OCI-LY7 (cell line): ENCODE results near the gene XYLT1. TPM values are rescaled to one million over a fixed set of nuclear protein-coding genes. Genes with fewer than 3 reads are reported as not detected.

Source experiments
- BruUV-seq: library from RNA; stranded (reverse); fragments of 400-500 nt; replicated peaks from 2 replicates; lab custom pipeline; 2021; lab: Mats Ljungman, UMichigan
- CTCF ChIA-PET: fragments of 300-600 bp; sonication (Branson Sonifier 250); formaldehyde crosslinking; loops from one replicate; lab custom pipeline; 2022; ENCODE audit warnings: antibody characterized with exemption; ENCODE audit not compliant: unreplicated experiment; lab: Charles Lee
- POLR2A ChIA-PET: fragments of 300-600 bp; sonication (Branson Sonifier 250); formaldehyde crosslinking; loops from one replicate; lab custom pipeline; 2022; ENCODE audit warnings: antibody characterized with exemption; lab: Charles Lee
- DNase-seq: peaks from one replicate; pipeline ENCODE4 v3.0.0-alpha.2; 2015; ENCODE audit warnings: low spot score
- H2AFZ ChIP-seq: fragments of 200-600 bp; sonication (generic), shearing (Covaris generic); 2 replicates; pipeline ENCODE4 v1.6.1; 2014; ENCODE audit warnings: mild to moderate bottlenecking, antibody characterized with exemption, low read length, moderate library complexity
- H3K27ac ChIP-seq: fragments of 200-600 bp; sonication (generic); 2 replicates; pipeline ENCODE4 v1.5.1; 2014; ENCODE audit warnings: mixed run types, low read depth, mild to moderate bottlenecking, moderate library complexity, low read length, inconsistent platforms; ENCODE audit not compliant: poor library complexity, severe bottlenecking
- H3K36me3 ChIP-seq: fragments of 200-600 bp; sonication (generic); 2 replicates; pipeline ENCODE4 v1.6.1; 2014; ENCODE audit warnings: mild to moderate bottlenecking, antibody characterized with exemption, low read length, moderate library complexity, mixed read lengths; ENCODE audit not compliant: insufficient read depth
- H3K4me1 ChIP-seq: fragments of 200-600 bp; sonication (generic); 2 replicates; pipeline ENCODE4 v1.5.1; 2014; ENCODE audit warnings: mild to moderate bottlenecking, low read length; ENCODE audit not compliant: insufficient read depth, poor library complexity, severe bottlenecking
- H3K4me2 ChIP-seq: fragments of 200-600 bp; sonication (generic); 2 replicates; pipeline ENCODE4 v1.6.1; 2014; ENCODE audit warnings: mild to moderate bottlenecking, low read length
- H3K4me3 ChIP-seq: fragments of 200-600 bp; sonication (generic); 2 replicates; pipeline ENCODE4 v1.5.1; 2014; ENCODE audit warnings: mild to moderate bottlenecking, low read depth, low read length; ENCODE audit not compliant: poor library complexity, severe bottlenecking
- H3K79me2 ChIP-seq: fragments of 200-600 bp; sonication (generic); 2 replicates; pipeline ENCODE4 v1.6.1; 2016; ENCODE audit warnings: low read depth, mild to moderate bottlenecking, low read length, moderate library complexity, mixed read lengths; ENCODE audit not compliant: insufficient read depth
- H3K9me2 ChIP-seq: fragments of 200-600 bp; sonication (generic); 2 replicates; pipeline ENCODE4 v1.6.1; 2016; ENCODE audit warnings: mild to moderate bottlenecking, low read length, mixed read lengths; ENCODE audit not compliant: insufficient read depth
- H3K9me3 ChIP-seq: fragments of 200-600 bp; sonication (generic); 2 replicates; pipeline ENCODE4 v1.6.1; 2014; ENCODE audit warnings: mild to moderate bottlenecking, mixed run types, low read length, mixed read lengths
- H4K20me1 ChIP-seq: fragments of 200-600 bp; sonication (generic); 2 replicates; pipeline ENCODE4 v1.6.1; 2014; ENCODE audit warnings: mild to moderate bottlenecking, antibody characterized with exemption, low read length, moderate library complexity, mixed read lengths; ENCODE audit not compliant: insufficient read depth
- EZH2phosphoT487 ChIP-seq: fragments of 200-600 bp; sonication (generic); IDR thresholded peaks from 2 replicates; pipeline ENCODE4 v1.6.1; 2018; ENCODE audit warnings: low read depth, borderline replicate concordance, mild to moderate bottlenecking, mixed run types, antibody characterized with exemption, low read length, moderate library complexity, mixed read lengths
- intact Hi-C: fragments of 100-400 bp; cut with micrococcal nuclease; formaldehyde crosslinking; loops from one replicate; pipeline ENCODE4 v1.10.0; 2022; ENCODE audit not compliant: unreplicated experiment
- total RNA-seq, 2 experiments: library from RNA; depleted of rRNA in 1 of 2; stranded (reverse); fragments of >200 nt in 1 of 2; shearing (Covaris generic) in 1 of 2; gene quantifications; 2 replicates each; pipeline ENCODE4 v1.2.3, GENCODE V29; 2014 to 2022
- TF ChIP-seq, protein P1 (sequence below): fragments of 200-600 bp; sonication (generic); conservative IDR thresholded peaks from 2 replicates; pipeline ENCODE4 v1.5.1; 2014; ENCODE audit warnings: mild to moderate bottlenecking, antibody characterized with exemption, low read length, moderate library complexity, mixed read lengths

Gene XYLT1
- total RNA-seq, 2 experiments from 2014 or later = 36.3 to 50.0 TPM

DNA sequence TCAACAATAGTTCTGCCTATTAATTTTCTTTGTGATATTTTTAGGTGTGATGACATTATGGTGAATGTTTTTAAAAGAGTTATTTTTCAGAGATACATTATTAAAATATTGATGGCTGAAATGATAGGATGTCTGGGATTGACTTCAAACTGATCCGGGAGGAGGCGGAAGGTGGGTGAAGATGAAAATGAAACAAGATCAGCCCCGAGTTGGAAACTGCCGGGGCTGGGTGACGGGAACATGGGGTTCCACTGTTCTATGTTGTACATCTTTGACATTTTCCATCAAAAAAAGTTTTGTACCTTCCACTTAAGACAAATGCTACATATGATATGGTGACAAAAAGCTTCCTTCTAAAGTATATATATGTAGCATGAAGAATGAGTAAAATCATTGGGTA is 336.9 kb downstream of the XYLT1 start:
- Histone ChIP-seq H3K27ac (no peak overlapping the region), H4K20me1 (no peaks in the 10 kb centered on the region), H3K4me3 (no peak overlapping the region), H3K9me3 (no peaks in the 10 kb centered on the region), H3K4me2 (peak overlapping the region; percentile 44), H3K79me2 (no peaks in the 10 kb centered on the region), H3K4me1 (peaks cover 40% of the 10 kb centered on the region), H3K36me3 (peaks cover 66% of the 10 kb centered on the region), H2AFZ (no peak overlapping the region), H3K9me2 (no peaks in the 10 kb centered on the region)
- ChIA-PET POLR2A (no interaction called here), CTCF (interaction anchor here (0.5 kb wide), 1 partner anchor 331 kb away, joined by 3 read pairs; no protein-coding TSS in a partner anchor)
- intact Hi-C loops = loop anchor here (2.0 to 5.0 kb wide), 2 partner anchors 167 to 338 kb away; partner anchors contain the start of gene XYLT1
- DNase-seq = no peak
- TF ChIP-seq, protein P1, sequence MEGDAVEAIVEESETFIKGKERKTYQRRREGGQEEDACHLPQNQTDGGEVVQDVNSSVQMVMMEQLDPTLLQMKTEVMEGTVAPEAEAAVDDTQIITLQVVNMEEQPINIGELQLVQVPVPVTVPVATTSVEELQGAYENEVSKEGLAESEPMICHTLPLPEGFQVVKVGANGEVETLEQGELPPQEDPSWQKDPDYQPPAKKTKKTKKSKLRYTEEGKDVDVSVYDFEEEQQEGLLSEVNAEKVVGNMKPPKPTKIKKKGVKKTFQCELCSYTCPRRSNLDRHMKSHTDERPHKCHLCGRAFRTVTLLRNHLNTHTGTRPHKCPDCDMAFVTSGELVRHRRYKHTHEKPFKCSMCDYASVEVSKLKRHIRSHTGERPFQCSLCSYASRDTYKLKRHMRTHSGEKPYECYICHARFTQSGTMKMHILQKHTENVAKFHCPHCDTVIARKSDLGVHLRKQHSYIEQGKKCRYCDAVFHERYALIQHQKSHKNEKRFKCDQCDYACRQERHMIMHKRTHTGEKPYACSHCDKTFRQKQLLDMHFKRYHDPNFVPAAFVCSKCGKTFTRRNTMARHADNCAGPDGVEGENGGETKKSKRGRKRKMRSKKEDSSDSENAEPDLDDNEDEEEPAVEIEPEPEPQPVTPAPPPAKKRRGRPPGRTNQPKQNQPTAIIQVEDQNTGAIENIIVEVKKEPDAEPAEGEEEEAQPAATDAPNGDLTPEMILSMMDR = no peak
- no peak for TF ChIP-seq EZH2phosphoT487
- no TSS peak for BruUV-seq

- no TSS peak for BruUV-seq
- no peaks in the 10 kb centered on the region for H4K20me1 ChIP-seq
- no peak overlapping the region for H3K4me3 ChIP-seq
- no peak for DNase-seq
- ChIA-PET POLR2A (no interaction called here), CTCF (no interaction called here)
- TF ChIP-seq, protein P1 = peak; percentile 64
- no peak for TF ChIP-seq EZH2phosphoT487
- peaks cover 71% of the 10 kb centered on the region for H3K36me3 ChIP-seq
- no peak overlapping the region for H3K27ac ChIP-seq
- intact Hi-C loops = loop anchor here (5.0 kb wide), 1 partner anchor 341 kb away; the partner anchor contains the start of gene XYLT1
- H2AFZ ChIP-seq = no peak overlapping the region
- no peaks in the 10 kb centered on the region for H3K9me3 ChIP-seq
- H3K4me2 ChIP-seq = no peak overlapping the region
- no peaks in the 10 kb centered on the region for H3K9me2 ChIP-seq
- H3K79me2 ChIP-seq = no peaks in the 10 kb centered on the region
- H3K4me1 ChIP-seq = peaks cover 38% of the 10 kb centered on the region
Measured at GRCh38 chr16:17131351-17131750, 339.4 kb downstream of the XYLT1 start.

GRCh38 chr16:17130733-17131132 is 340.0 kb downstream of the XYLT1 start:
- CTCF ChIA-PET = no interaction called here
- Histone ChIP-seq H3K4me1 (peaks cover 32% of the 10 kb centered on the region), H4K20me1 (no peaks in the 10 kb centered on the region), H3K9me3 (no peaks in the 10 kb centered on the region), H3K36me3 (peaks cover 71% of the 10 kb centered on the region), H3K9me2 (no peaks in the 10 kb centered on the region), H3K27ac (no peak overlapping the region), H3K79me2 (no peaks in the 10 kb centered on the region), H3K4me3 (no peak overlapping the region), H2AFZ (no peak overlapping the region), H3K4me2 (peak overlapping the region; percentile 28; the same call in 1 of the 2 replicates)
- DNase-seq = no peak
- TF ChIP-seq, protein P1 = no peak
- no peak for TF ChIP-seq EZH2phosphoT487
- POLR2A ChIA-PET = no interaction called here
- intact Hi-C loops = loop anchor here (5.0 kb wide), 1 partner anchor 342 kb away; the partner anchor contains the start of gene XYLT1
- no TSS peak for BruUV-seq
